OCI-LY3 (cell line): ENCODE results near the gene STC2.

Source experiments
- CTCF ChIP-seq: fragments of 200-600, 300-600 bp; sonication (generic); IDR thresholded peaks from 2 replicates; pipeline ENCODE4 v1.5.1; 2014; ENCODE audit warnings: antibody characterized with exemption, low read length, low read depth
- EZH2phosphoT487 ChIP-seq: fragments of 200-600 bp; shearing (Covaris generic); IDR thresholded peaks from 2 replicates; pipeline ENCODE4 v1.6.1; 2018; ENCODE audit warnings: antibody characterized with exemption, mixed run types, low read depth

- TF ChIP-seq CTCF (no peak), EZH2phosphoT487 (no peak)
Measured at GRCh38 chr5:173302546-173303155, 25.6 kb downstream of the STC2 start.
